Measurements from ENCODE around the gene NRXN3. TPM values are rescaled to one million over a fixed set of nuclear protein-coding genes. Genes with fewer than 3 reads are reported as not detected.

The NRXN3 gene
- total RNA-seq, 2 donors from 2014 or later = 1.2 to 7.8 TPM

GRCh38 chr14:79896009-79896408 lies 1725.8 kb downstream of the NRXN3 start:
- no peaks in the 10 kb centered on the region for H3K9me3 ChIP-seq
- intact Hi-C loops (cut with DNase I) = no loop called here
- no peak for TF ChIP-seq CTCF (IDR thresholded peaks at IDR 0.05)
- H3K4me1 ChIP-seq = no peaks in the 10 kb centered on the region
- no peak overlapping the region for H3K4me3 ChIP-seq
- H3K27ac ChIP-seq = no peak overlapping the region
- no peak for DNase-seq
- no peaks in the 10 kb centered on the region for H3K36me3 ChIP-seq
- H3K27me3 ChIP-seq = no peaks in the 10 kb centered on the region
- H3K9ac ChIP-seq (ENCODE audit: low read depth in 2 of 2, low read length in 2 of 2) = no peak overlapping the region

- intact Hi-C loops (cut with DNase I) = no loop called here
- TF ChIP-seq CTCF (IDR thresholded peaks at IDR 0.05) = no peak
- no peak overlapping the region for H3K27ac ChIP-seq
- H3K36me3 ChIP-seq = no peaks in the 10 kb centered on the region
- no peak for DNase-seq
- no peak overlapping the region for H3K9ac ChIP-seq (ENCODE audit: low read depth in 2 of 2, low read length in 2 of 2)
- no peaks in the 10 kb centered on the region for H3K27me3 ChIP-seq
- no peaks in the 10 kb centered on the region for H3K4me1 ChIP-seq
- no peaks in the 10 kb centered on the region for H3K9me3 ChIP-seq
- no peak overlapping the region for H3K4me3 ChIP-seq
Measured at GRCh38 chr14:79899610-79900009, 1729.4 kb downstream of the NRXN3 start.

DNA sequence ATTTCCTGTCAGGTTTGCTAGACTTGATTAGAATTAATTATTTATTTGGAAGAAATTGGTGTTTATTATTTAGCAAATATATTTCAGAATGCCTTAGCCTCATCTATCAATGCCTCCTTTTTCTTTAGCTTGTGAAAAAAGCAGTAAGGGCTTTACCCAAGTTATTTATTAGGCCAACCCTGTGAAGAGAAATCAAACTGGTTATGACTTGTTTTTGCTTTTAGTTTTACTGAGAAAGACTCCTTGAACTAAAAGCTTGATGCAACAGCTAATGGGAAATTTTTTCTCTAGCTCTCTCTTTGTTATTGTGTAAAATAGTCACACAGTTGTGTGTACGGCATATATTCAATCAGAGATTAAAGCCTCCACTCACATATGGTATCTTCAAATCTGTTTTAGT lies 1734.3 kb downstream of the NRXN3 start:
- Histone ChIP-seq H3K36me3 (no peaks in the 10 kb centered on the region), H3K27ac (no peak overlapping the region), H3K9me3 (no peaks in the 10 kb centered on the region), H3K27me3 (no peaks in the 10 kb centered on the region), H3K4me3 (no peak overlapping the region), H3K9ac (ENCODE audit: low read depth in 2 of 2, low read length in 2 of 2) (no peak overlapping the region), H3K4me1 (no peaks in the 10 kb centered on the region)
- no peak for TF ChIP-seq CTCF (IDR thresholded peaks at IDR 0.05)
- intact Hi-C loops (cut with DNase I) = no loop called here
- no peak for DNase-seq

DNA sequence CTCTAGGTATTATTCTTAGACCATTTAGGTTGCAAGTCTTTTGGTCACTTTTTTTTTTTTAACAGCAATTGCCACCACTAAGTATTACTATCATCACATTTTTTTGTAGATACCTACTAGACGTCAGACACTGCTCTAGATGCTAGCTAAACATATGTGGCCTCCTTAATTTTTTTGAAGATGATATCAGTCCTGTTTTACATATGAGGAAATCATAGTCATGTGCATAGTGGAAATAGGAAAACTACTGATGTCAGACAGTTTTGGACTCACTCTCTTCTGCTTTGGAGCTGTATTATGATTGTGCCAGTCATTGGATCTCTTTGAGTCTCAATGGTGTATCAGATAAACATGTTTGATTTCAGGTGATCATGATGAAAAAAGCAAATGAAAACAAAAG lies 1736.8 kb downstream of the NRXN3 start:
- Histone ChIP-seq H3K4me3 (no peak overlapping the region), H3K4me1 (no peaks in the 10 kb centered on the region), H3K27ac (no peak overlapping the region), H3K9me3 (no peaks in the 10 kb centered on the region), H3K9ac (ENCODE audit: low read depth in 2 of 2, low read length in 2 of 2) (no peak overlapping the region), H3K27me3 (no peaks in the 10 kb centered on the region), H3K36me3 (no peaks in the 10 kb centered on the region)
- intact Hi-C loops (cut with DNase I) = no loop called here
- DNase-seq = no peak
- TF ChIP-seq CTCF (IDR thresholded peaks at IDR 0.05) = no peak

- intact Hi-C loops (cut with DNase I) = no loop called here
- H3K9me3 ChIP-seq = no peaks in the 10 kb centered on the region
- DNase-seq = no peak
- no peaks in the 10 kb centered on the region for H3K4me1 ChIP-seq
- no peaks in the 10 kb centered on the region for H3K36me3 ChIP-seq
- TF ChIP-seq CTCF (IDR thresholded peaks at IDR 0.05) = no peak
- no peak overlapping the region for H3K4me3 ChIP-seq
- H3K27ac ChIP-seq = no peak overlapping the region
- no peaks in the 10 kb centered on the region for H3K27me3 ChIP-seq
- H3K9ac ChIP-seq (ENCODE audit: low read depth in 2 of 2, low read length in 2 of 2) = no peak overlapping the region
Measured at GRCh38 chr14:79910086-79910485, 1739.9 kb downstream of the NRXN3 start.

GRCh38 chr14:79911744-79912143 lies 1741.6 kb downstream of the NRXN3 start:
- intact Hi-C loops (cut with DNase I) = no loop called here
- DNase-seq = no peak
- no peaks in the 10 kb centered on the region for H3K4me1 ChIP-seq
- H3K27me3 ChIP-seq = no peaks in the 10 kb centered on the region
- no peaks in the 10 kb centered on the region for H3K36me3 ChIP-seq
- H3K27ac ChIP-seq = no peak overlapping the region
- no peaks in the 10 kb centered on the region for H3K9me3 ChIP-seq
- no peak for TF ChIP-seq CTCF (IDR thresholded peaks at IDR 0.05)
- H3K9ac ChIP-seq (ENCODE audit: low read depth in 2 of 2, low read length in 2 of 2) = no peak overlapping the region
- no peak overlapping the region for H3K4me3 ChIP-seq

All from colonic mucosa (tissue), 4 donors.